ENCODE results near the gene LPAR5. TPM values are rescaled to one million over a fixed set of nuclear protein-coding genes. Genes with fewer than 3 reads are reported as not detected.
"Not testable (repeated sequence)": the region's sequence is repeated elsewhere in the genome, so short reads cannot be mapped to it uniquely, and the experiment has no call there.

LPAR5 gene
- total and polyA plus RNA-seq, 2 of the 8 experiments (the other 6 are each of a cell fraction or from before 2014, with no cell fraction given): 0.22 to 0.24 TPM

- not testable (repeated sequence) for H3K27me3 ChIP-seq (replicated peaks in 1 of 4; ENCODE audit: control insufficient read depth in 3 of 4, extremely low read depth in 1 of 4, insufficient read depth in 3 of 4, low read length in 3 of 4); H2BK12ac ChIP-seq (ENCODE audit: low read depth, low read length); H3K56ac ChIP-seq (replicated peaks; ENCODE audit: insufficient read length, low read depth, low read length); H2BK5ac ChIP-seq (ENCODE audit: low read depth, low read length); H4K8ac ChIP-seq (ENCODE audit: extremely low read depth, insufficient read depth, low read length); H3K4me2 ChIP-seq (ENCODE audit: insufficient read depth in 1 of 2, low read depth in 2 of 2, low read length in 2 of 2); FAIRE-seq; H2AK5ac ChIP-seq (ENCODE audit: low read depth, low read length); H3K23me2 ChIP-seq (ENCODE audit: low read depth, low read length); H3K4me3 ChIP-seq (ENCODE audit: extremely low read depth in 1 of 4, insufficient read depth in 2 of 4, low read depth in 3 of 4, low read length in 4 of 4); H3K18ac ChIP-seq (ENCODE audit: extremely low read depth, low read length); H2AFZ ChIP-seq (ENCODE audit: low read length); H3K79me2 ChIP-seq (ENCODE audit: control insufficient read depth in 1 of 2, insufficient read depth in 2 of 2, low read length in 2 of 2); H3K9me3 ChIP-seq (ENCODE audit: insufficient read depth in 2 of 2, low read depth in 1 of 2, low read length in 1 of 2); H2BK20ac ChIP-seq (ENCODE audit: low read length); H3K79me1 ChIP-seq (ENCODE audit: low read depth, low read length); H4K5ac ChIP-seq (ENCODE audit: insufficient read length, low read depth, low read length); H3K4ac ChIP-seq (replicated peaks; ENCODE audit: insufficient read length, low read depth, low read length); H2BK15ac ChIP-seq (ENCODE audit: low read length); DNase-seq (ENCODE audit: low read depth in 1 of 2, low spot score in 2 of 2); H3K9ac ChIP-seq (replicated peaks in 1 of 4; ENCODE audit: extremely low read depth in 1 of 4, low read depth in 3 of 4, low read length in 3 of 4); H3K4me1 ChIP-seq (replicated peaks in 1 of 4; ENCODE audit: control insufficient read depth in 3 of 4, insufficient read depth in 4 of 4, low read length in 3 of 4); H2BK120ac ChIP-seq (replicated peaks; ENCODE audit: low read depth, low read length); H4K91ac ChIP-seq (replicated peaks; ENCODE audit: insufficient read length, low read length); H3K23ac ChIP-seq (ENCODE audit: insufficient read length); H3K14ac ChIP-seq (ENCODE audit: insufficient read length); H3K27ac ChIP-seq (ENCODE audit: low read depth, low read length)
- WGBS, 2 experiments (ENCODE audit: extremely low coverage in 1 of 2, insufficient coverage in 1 of 2, insufficient read length in 1 of 2, insufficient replicate concordance in 2 of 2, low coverage in 1 of 2, low lambda C conversion rate in 2 of 2, missing lambda C conversion rate in 1 of 2): 96% methylated on average over 8 of the region's 8 CpGs; no CpG with 5 or more reads in 1 of the 2 experiments
- Histone ChIP-seq H3K36me3 (ENCODE audit: control insufficient read depth in 2 of 4, insufficient read depth in 4 of 4, low read length in 3 of 4) (peaks cover 47 to 95% (median 74%) of the 10 kb centered on the region in 4 experiments), H4K20me1 (replicated peaks in 1 of 2; ENCODE audit: control insufficient read depth in 1 of 2, insufficient read depth in 2 of 2, low read length in 2 of 2) (peaks cover 4 to 11% of the 10 kb centered on the region in 2 experiments)
- CTCF ChIA-PET (ENCODE audit: partially characterized antibody): interaction anchor here (0.5 to 4.5 kb wide), 9 partner anchors 9 to 250 kb away, joined by 3 to 18 read pairs (median 3); no protein-coding TSS in a partner anchor
- POLR2A ChIA-PET (ENCODE audit: partially characterized antibody): interaction anchor here (1.4 to 18.0 kb wide), 5 partner anchors 9 to 247 kb away, joined by 4 to 225 read pairs (median 8); partner anchors contain the start of gene NOP2
Observed at GRCh38 chr12:6586569-6586968, 49.2 kb downstream of the LPAR5 start.

All from H1 (cell line).